Progenitor cell of endocrine pancreas (in vitro differentiated cells): ENCODE data around the gene TTC33. TPM values are rescaled to one million over a fixed set of nuclear protein-coding genes. Genes with fewer than 3 reads are reported as not detected.

Source experiments
- DNase-seq: peaks from one replicate; pipeline ENCODE4 v3.0.0; 2021; ENCODE audit warnings: low spot score; ENCODE audit not compliant: unreplicated experiment
- H3K27ac Mint-ChIP-seq: 2 replicates; pipeline ENCODE4 v1.8.0; 2021; ENCODE audit warnings: mild to moderate bottlenecking, moderate library complexity, mixed read lengths
- H3K27me3 Mint-ChIP-seq: 2 replicates; pipeline ENCODE4 v1.8.0; 2021; ENCODE audit warnings: mixed read lengths
- H3K36me3 Mint-ChIP-seq: 2 replicates; pipeline ENCODE4 v1.8.0; 2022; ENCODE audit warnings: mixed read lengths; ENCODE audit not compliant: insufficient read depth
- H3K4me1 Mint-ChIP-seq: 2 replicates; pipeline ENCODE4 v1.8.0; 2021; ENCODE audit warnings: low read depth, mixed read lengths
- H3K4me3 Mint-ChIP-seq: 2 replicates; pipeline ENCODE4 v1.8.0; 2021; ENCODE audit warnings: low read depth, mild to moderate bottlenecking, moderate library complexity, mixed read lengths
- H3K9me3 Mint-ChIP-seq: 2 replicates; pipeline ENCODE4 v1.8.0; 2021; ENCODE audit warnings: low read depth, mixed read lengths
- total RNA-seq: library from RNA; stranded (reverse); gene quantifications from 2 replicates; pipeline ENCODE4 v1.2.1, GENCODE V29; 2021
- TF ChIP-seq, protein P1 (sequence below): fragments of 200-600 bp; sonication (generic); IDR thresholded peaks from one replicate; pipeline ENCODE4 v1.5.0; 2021; ENCODE audit warnings: antibody characterized with exemption, mild to moderate bottlenecking; ENCODE audit not compliant: unreplicated experiment

The TTC33 gene
- total RNA-seq, 1 donor from 2014 or later: 25.4 TPM

GRCh38 chr5:40479939-40480338, 275.8 kb downstream of the TTC33 start:
- no peak for DNase-seq

DNA sequence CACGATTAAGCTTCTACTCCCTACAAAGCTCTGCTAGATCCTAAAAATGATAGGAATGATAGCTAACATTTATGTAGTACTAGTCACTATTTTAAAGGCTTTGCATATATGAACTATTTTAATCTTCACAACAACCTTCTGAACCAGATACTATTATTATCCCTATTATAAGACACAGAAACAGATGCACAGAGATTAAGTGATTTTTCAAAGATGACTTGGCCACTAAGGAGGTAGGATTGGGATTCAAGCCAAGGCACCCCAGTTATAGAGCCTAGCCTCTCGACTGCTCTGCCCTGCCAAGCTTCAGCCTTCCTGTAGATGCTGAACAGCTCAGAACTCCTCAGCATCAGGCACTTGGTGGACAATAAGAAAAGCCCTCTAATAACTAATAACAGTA, 277.0 kb downstream of the TTC33 start:
- DNase-seq: no peak
- no peak overlapping the region for H3K4me3 Mint-ChIP-seq
- peaks cover 1% of the 10 kb centered on the region for H3K9me3 Mint-ChIP-seq
- H3K27ac Mint-ChIP-seq: no peak overlapping the region
- TF ChIP-seq, protein P1, sequence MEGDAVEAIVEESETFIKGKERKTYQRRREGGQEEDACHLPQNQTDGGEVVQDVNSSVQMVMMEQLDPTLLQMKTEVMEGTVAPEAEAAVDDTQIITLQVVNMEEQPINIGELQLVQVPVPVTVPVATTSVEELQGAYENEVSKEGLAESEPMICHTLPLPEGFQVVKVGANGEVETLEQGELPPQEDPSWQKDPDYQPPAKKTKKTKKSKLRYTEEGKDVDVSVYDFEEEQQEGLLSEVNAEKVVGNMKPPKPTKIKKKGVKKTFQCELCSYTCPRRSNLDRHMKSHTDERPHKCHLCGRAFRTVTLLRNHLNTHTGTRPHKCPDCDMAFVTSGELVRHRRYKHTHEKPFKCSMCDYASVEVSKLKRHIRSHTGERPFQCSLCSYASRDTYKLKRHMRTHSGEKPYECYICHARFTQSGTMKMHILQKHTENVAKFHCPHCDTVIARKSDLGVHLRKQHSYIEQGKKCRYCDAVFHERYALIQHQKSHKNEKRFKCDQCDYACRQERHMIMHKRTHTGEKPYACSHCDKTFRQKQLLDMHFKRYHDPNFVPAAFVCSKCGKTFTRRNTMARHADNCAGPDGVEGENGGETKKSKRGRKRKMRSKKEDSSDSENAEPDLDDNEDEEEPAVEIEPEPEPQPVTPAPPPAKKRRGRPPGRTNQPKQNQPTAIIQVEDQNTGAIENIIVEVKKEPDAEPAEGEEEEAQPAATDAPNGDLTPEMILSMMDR: no peak
- no peaks in the 10 kb centered on the region for H3K27me3 Mint-ChIP-seq
- peaks cover 4% of the 10 kb centered on the region for H3K4me1 Mint-ChIP-seq
- no peaks in the 10 kb centered on the region for H3K36me3 Mint-ChIP-seq

More at GRCh38 chr5:40479939-40480338, 275.8 kb downstream of the TTC33 start:
- no peaks in the 10 kb centered on the region for H3K27me3 Mint-ChIP-seq
- H3K9me3 Mint-ChIP-seq: no peaks in the 10 kb centered on the region
- TF ChIP-seq, protein P1: no peak
- no peak overlapping the region for H3K27ac Mint-ChIP-seq
- H3K4me3 Mint-ChIP-seq: no peak overlapping the region
- H3K36me3 Mint-ChIP-seq: no peaks in the 10 kb centered on the region
- H3K4me1 Mint-ChIP-seq: peaks cover 4% of the 10 kb centered on the region

DNA sequence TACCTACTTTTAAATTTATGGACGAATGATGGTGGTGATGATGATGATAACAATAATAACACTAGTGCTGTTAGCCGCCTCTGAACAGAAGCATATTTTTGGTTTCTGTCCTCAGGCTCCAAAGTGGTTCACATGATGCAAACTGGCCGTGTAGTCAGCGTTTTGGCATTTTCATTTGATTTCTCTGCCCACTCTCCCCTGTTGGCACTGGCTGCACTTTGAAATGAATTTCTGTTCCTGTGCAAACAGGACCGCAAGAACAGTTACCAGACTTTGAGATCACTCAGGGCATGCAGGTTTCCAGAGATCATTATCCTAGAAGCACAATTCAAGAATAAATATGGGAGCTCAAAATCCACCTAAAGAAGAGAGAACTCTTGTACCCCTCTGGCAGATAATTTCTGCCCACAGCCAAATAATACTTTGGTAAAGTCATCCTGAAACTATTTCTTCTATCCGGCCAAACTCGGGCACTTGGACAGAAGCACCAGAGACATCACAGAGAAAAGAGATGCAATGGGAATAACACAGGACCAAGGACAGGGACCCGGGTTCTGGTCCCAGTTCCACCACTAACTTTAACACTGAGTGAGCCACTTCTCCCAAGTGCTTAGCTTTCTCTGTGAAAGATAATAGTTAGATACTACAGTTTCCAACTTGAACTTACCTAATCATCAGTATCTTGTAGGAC, 277.8 kb downstream of the TTC33 start:
- Mint-ChIP-seq H3K27ac (no peak overlapping the region), H3K4me3 (no peak overlapping the region), H3K36me3 (no peaks in the 10 kb centered on the region), H3K27me3 (no peaks in the 10 kb centered on the region), H3K9me3 (peaks cover 7% of the 10 kb centered on the region), H3K4me1 (peaks cover 4% of the 10 kb centered on the region)
- TF ChIP-seq, protein P1: no peak
- no peak for DNase-seq

GRCh38 chr5:40475561-40475960, 280.2 kb downstream of the TTC33 start:
- H3K4me3 Mint-ChIP-seq: no peak overlapping the region
- peaks cover 20% of the 10 kb centered on the region for H3K9me3 Mint-ChIP-seq
- DNase-seq: no peak
- no peak overlapping the region for H3K27ac Mint-ChIP-seq
- TF ChIP-seq, protein P1: no peak
- H3K36me3 Mint-ChIP-seq: no peaks in the 10 kb centered on the region
- H3K27me3 Mint-ChIP-seq: no peaks in the 10 kb centered on the region
- H3K4me1 Mint-ChIP-seq: peaks cover 4% of the 10 kb centered on the region

- Mint-ChIP-seq H3K27me3 (no peaks in the 10 kb centered on the region), H3K9me3 (peaks cover 20% of the 10 kb centered on the region), H3K4me1 (peaks cover 4% of the 10 kb centered on the region), H3K4me3 (no peak overlapping the region), H3K27ac (no peak overlapping the region), H3K36me3 (no peaks in the 10 kb centered on the region)
- TF ChIP-seq, protein P1: no peak
- no peak for DNase-seq
Measured at GRCh38 chr5:40474250-40474649, 281.5 kb downstream of the TTC33 start.
